Lower lobe of right lung (tissue), 2 donors: Measurements from ENCODE around the gene LHFPL3. TPM values are rescaled to one million over a fixed set of nuclear protein-coding genes. Genes with fewer than 3 reads are reported as not detected.

ENCODE experiments used
- ATAC-seq, 2 donors: fragments of 200-7000 bp; cut with Tn5 transposase; one replicate each; pipeline ENCODE4 v1.9.1; 2020 to 2022; ENCODE audit warnings: mild to moderate bottlenecking in 2 of 2, moderate library complexity in 2 of 2
- DNase-seq: peaks from one replicate; pipeline ENCODE4 v3.0.0-alpha.2; 2020
- H3K27ac ChIP-seq: fragments of 200-600 bp; one replicate; pipeline ENCODE4 v1.8.0; 2022
- H3K27me3 ChIP-seq: fragments of 200-600 bp; one replicate; pipeline ENCODE4 v1.8.0; 2022; ENCODE audit warnings: low read depth
- H3K36me3 ChIP-seq: fragments of 200-600 bp; one replicate; pipeline ENCODE4 v1.8.0; 2022; ENCODE audit warnings: mild to moderate bottlenecking
- H3K4me1 ChIP-seq: fragments of 200-600 bp; one replicate; pipeline ENCODE4 v1.8.0; 2022
- H3K4me3 ChIP-seq: fragments of 200-600 bp; one replicate; pipeline ENCODE4 v1.8.0; 2022; ENCODE audit warnings: mild to moderate bottlenecking
- H3K9me3 ChIP-seq: fragments of 200-600 bp; one replicate; pipeline ENCODE4 v1.8.0; 2022
- intact Hi-C: fragments of 100-400 bp; cut with DNase I; formaldehyde crosslinking; loops from one replicate; pipeline ENCODE4 v1.11.0; 2022
- total RNA-seq: library from RNA; stranded (reverse); fragmentation: NEBNext Ultra II Directional; extraction: Animal tissue kit (Norgen Biotek cat#: 25700); gene quantifications from one replicate; pipeline ENCODE4 v1.2.1, GENCODE V29; 2021
- TF ChIP-seq, protein P1 (sequence below): fragments of 200-600 bp; IDR thresholded peaks from one replicate; pipeline ENCODE4 v1.8.0; 2022; ENCODE audit warnings: antibody characterized with exemption, mild to moderate bottlenecking
- donor health status: DM: no; HTN: yes; CAD: no; lungs with severe emphysema.

Gene LHFPL3
- total RNA-seq, 1 donor from 2014 or later, result not detected

DNA sequence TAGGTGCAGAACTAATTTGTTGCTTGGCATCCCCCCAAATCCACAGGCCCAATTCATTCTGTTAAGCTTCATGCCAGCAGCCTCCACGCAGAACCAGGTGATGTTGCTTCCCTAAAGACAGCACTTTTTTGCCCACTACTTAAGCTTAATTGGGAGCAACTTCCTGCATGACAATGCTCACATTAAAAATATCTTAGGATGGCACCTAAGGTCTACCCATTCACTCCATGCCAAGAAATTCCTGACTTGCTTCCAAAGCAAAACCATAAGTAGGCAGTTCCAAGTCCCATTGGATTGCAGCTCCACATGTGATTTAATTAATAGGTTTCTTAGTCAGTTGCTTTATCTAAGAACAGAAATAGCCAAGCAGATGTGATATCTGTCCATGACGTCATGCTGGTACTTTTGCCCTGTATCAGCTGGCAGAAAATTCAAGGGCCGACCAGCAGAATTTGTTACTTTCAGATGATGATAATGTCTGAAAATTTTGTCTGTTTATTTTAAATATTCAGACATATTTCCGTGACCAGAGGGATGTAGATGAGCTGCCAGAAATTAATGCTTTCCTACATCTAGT is 325.5 kb downstream of the LHFPL3 start:
- DNase-seq (no peak), ATAC-seq (no peak)
- intact Hi-C loops, result no loop called here
- Histone ChIP-seq H3K4me3 (no peak overlapping the region), H3K9me3 (no peaks in the 10 kb centered on the region), H3K27me3 (no peaks in the 10 kb centered on the region), H3K27ac (no peak overlapping the region), H3K4me1 (no peaks in the 10 kb centered on the region), H3K36me3 (no peaks in the 10 kb centered on the region)
- TF ChIP-seq, protein P1, sequence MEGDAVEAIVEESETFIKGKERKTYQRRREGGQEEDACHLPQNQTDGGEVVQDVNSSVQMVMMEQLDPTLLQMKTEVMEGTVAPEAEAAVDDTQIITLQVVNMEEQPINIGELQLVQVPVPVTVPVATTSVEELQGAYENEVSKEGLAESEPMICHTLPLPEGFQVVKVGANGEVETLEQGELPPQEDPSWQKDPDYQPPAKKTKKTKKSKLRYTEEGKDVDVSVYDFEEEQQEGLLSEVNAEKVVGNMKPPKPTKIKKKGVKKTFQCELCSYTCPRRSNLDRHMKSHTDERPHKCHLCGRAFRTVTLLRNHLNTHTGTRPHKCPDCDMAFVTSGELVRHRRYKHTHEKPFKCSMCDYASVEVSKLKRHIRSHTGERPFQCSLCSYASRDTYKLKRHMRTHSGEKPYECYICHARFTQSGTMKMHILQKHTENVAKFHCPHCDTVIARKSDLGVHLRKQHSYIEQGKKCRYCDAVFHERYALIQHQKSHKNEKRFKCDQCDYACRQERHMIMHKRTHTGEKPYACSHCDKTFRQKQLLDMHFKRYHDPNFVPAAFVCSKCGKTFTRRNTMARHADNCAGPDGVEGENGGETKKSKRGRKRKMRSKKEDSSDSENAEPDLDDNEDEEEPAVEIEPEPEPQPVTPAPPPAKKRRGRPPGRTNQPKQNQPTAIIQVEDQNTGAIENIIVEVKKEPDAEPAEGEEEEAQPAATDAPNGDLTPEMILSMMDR, result no peak

DNA sequence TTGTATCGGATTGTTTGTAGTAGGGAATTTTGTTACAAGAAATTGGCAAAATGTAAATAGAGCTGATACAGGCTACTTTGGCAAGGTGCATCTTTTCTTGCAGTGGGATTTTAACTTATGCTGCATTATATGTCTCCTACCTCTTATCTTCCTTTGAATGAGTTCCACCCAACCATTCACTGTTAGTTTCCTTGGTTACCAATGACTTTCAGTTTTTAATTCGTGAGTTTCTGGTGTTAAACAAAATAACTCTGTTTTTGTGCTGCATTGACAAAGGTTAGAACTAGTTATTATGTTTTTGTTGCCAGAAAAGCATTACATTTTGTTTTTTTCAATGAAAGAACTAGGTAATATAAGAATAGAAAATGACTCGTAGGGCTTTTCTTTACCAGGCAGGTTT is 327.2 kb downstream of the LHFPL3 start:
- DNase-seq, result no peak
- Histone ChIP-seq H3K4me1 (no peaks in the 10 kb centered on the region), H3K4me3 (no peak overlapping the region), H3K9me3 (no peaks in the 10 kb centered on the region), H3K27me3 (no peaks in the 10 kb centered on the region), H3K36me3 (no peaks in the 10 kb centered on the region), H3K27ac (no peak overlapping the region)
- TF ChIP-seq, protein P1, result no peak
- intact Hi-C loops, result no loop called here
- no peak for ATAC-seq

DNA sequence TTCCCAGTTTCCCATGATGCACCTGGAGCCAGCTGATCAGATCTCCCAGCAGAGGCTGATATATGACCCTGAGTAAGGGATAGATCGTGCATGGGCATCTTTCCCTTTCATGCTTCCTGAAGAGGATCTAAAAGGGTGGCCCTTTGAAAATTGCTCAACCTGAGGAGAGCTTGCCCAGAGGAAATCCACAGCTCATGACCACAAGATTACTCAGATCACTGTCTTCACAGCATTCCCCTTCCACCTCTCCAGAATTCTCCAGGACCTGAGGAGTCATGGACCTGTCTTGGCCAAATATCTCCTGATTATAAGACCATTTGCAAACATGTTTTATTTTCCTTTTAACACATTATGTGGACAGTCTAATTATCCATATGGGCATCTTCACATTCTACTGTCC is 328.1 kb downstream of the LHFPL3 start:
- Histone ChIP-seq H3K36me3 (no peaks in the 10 kb centered on the region), H3K9me3 (no peaks in the 10 kb centered on the region), H3K4me1 (no peaks in the 10 kb centered on the region), H3K27ac (no peak overlapping the region), H3K4me3 (no peak overlapping the region), H3K27me3 (no peaks in the 10 kb centered on the region)
- TF ChIP-seq, protein P1, result no peak
- DNase-seq, result no peak
- intact Hi-C loops, result no loop called here
- no peak for ATAC-seq

DNA sequence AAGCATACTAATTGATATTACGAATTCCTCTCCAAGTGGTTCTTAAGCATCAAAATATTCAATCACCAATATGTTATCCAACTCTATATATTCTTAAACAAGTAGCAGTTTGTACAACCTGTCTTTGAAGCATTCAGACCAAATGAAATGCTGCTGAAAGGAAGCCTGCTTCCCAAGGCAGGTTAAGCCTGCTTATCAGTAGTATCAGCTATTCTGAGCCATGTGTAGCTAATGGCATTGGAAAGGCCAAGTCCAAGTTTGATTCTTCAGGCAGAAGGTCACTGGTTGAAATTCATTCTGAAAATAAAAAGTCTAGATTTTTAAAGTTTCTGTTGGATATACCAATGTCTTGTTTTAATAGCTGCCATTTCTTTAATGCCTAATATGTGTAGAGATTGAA is 328.7 kb downstream of the LHFPL3 start:
- intact Hi-C loops, result no loop called here
- ATAC-seq, result no peak
- H3K4me1 ChIP-seq, result no peaks in the 10 kb centered on the region

DNA sequence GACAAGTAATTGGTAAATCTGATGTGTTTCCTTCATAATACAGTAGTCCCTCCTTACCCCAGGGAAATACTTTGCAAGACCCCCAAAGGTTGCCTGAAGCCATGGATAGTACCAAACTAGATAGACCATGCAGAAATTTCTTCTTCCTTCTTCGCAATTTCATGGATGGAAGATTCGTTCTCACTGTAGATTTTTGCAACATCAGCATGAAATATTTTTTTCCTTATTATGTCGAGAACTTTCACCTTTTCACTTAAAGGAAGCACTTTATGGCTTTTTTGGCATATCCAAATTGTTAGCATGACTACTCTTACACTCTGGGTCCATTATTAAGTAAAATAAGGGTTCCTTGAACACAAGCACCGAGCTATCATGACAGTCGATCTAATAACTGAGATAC is 333.2 kb downstream of the LHFPL3 start:
- H3K27me3 ChIP-seq, result no peaks in the 10 kb centered on the region
- H3K27ac ChIP-seq, result no peak overlapping the region
- no peaks in the 10 kb centered on the region for H3K9me3 ChIP-seq
- intact Hi-C loops, result no loop called here
- TF ChIP-seq, protein P1, result no peak
- no peak overlapping the region for H3K4me3 ChIP-seq
- no peaks in the 10 kb centered on the region for H3K4me1 ChIP-seq
- no peaks in the 10 kb centered on the region for H3K36me3 ChIP-seq
- no peak for DNase-seq
- ATAC-seq, result no peak

More for the DNA sequence above, 328.7 kb downstream of the LHFPL3 start:
- H3K36me3 ChIP-seq, result no peaks in the 10 kb centered on the region
- H3K9me3 ChIP-seq, result no peaks in the 10 kb centered on the region
- no peak overlapping the region for H3K27ac ChIP-seq
- TF ChIP-seq, protein P1, result no peak
- H3K27me3 ChIP-seq, result no peaks in the 10 kb centered on the region
- no peak for DNase-seq
- no peak overlapping the region for H3K4me3 ChIP-seq
